Measurements from ENCODE around the gene GNAT1. TPM values are rescaled to one million over a fixed set of nuclear protein-coding genes. Genes with fewer than 3 reads are reported as not detected.

GNAT1 gene
- total RNA-seq, 1 donor from 2014 or later, result 4.7 TPM

GRCh38 chr3:50164481-50164880 is 26.9 kb upstream of the GNAT1 start:
- Histone ChIP-seq H3K27me3 (no peaks in the 10 kb centered on the region), H3K9me3 (no peaks in the 10 kb centered on the region), H3K27ac (peak overlapping the region; percentile 88 to 94), H3K4me1 (peaks cover 30 to 86% of the 10 kb centered on the region in 2 donors), H3K36me3 (no peaks in the 10 kb centered on the region), H3K4me3 (peak overlapping the region in 1 of 2 donors; percentile 43)
- intact Hi-C loops (cut with DNase I), result loop anchor here (5.0 kb wide), 1 partner anchor 662 kb away; no protein-coding TSS in a partner anchor
- no peak for DNase-seq (ENCODE audit: low spot score in 2 of 2)
- TF ChIP-seq, protein P1, sequence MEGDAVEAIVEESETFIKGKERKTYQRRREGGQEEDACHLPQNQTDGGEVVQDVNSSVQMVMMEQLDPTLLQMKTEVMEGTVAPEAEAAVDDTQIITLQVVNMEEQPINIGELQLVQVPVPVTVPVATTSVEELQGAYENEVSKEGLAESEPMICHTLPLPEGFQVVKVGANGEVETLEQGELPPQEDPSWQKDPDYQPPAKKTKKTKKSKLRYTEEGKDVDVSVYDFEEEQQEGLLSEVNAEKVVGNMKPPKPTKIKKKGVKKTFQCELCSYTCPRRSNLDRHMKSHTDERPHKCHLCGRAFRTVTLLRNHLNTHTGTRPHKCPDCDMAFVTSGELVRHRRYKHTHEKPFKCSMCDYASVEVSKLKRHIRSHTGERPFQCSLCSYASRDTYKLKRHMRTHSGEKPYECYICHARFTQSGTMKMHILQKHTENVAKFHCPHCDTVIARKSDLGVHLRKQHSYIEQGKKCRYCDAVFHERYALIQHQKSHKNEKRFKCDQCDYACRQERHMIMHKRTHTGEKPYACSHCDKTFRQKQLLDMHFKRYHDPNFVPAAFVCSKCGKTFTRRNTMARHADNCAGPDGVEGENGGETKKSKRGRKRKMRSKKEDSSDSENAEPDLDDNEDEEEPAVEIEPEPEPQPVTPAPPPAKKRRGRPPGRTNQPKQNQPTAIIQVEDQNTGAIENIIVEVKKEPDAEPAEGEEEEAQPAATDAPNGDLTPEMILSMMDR (IDR thresholded peaks at IDR 0.05), result no peak

DNA sequence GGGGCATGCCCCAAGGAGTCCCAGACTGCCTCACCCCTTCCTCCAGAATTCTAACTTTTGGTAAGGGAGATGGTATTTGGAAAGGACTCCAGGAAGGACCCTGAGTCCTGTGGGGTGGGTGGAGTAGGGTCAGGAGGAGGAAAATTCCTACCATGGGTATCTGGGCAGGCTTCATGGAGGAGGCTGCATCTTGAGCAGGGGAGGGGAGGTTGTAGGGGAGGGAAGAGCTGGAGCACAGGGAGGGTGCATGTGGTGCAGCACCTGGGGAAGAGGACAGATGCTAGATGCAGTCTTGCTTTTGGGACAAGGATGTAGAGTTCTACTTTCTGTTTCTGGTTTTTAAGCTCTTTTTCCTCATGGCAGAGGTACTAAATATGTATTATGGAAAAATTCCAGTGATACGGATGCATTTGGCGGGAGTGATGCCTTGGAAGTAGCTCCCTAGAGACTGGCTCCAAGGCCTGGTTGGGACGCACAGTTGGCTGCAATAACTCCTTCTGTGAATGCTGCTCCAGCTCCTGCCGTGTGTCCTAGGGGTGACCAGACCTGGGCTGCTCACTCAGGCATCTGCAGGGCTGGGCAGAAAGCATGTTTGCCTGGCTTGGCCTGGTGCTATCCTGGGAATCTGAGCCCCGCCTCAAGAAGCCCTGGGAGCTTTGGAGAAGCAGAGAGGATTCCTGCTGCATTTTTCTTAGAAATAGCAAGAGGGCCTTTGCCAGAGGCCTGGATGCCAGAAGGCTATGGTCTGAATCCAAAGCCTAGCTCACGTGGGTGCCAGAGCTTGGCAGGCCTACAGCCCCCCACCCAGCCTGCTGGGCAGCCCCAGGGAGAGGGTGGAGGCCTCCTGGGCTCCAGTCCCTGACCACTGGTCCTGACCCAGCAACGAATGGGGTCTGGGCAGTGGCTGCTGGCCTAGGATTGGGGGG is 26.2 kb upstream of the GNAT1 start:
- H3K27me3 ChIP-seq, result no peaks in the 10 kb centered on the region
- H3K27ac ChIP-seq, result peak overlapping the region; percentile 88 to 94
- H3K36me3 ChIP-seq, result no peaks in the 10 kb centered on the region
- H3K9me3 ChIP-seq, result no peaks in the 10 kb centered on the region
- DNase-seq (ENCODE audit: low spot score in 2 of 2), result peak in 1 of 2 donors; percentile 89
- H3K4me1 ChIP-seq, result peaks cover 30 to 81% of the 10 kb centered on the region in 2 donors
- TF ChIP-seq, protein P1 (IDR thresholded peaks at IDR 0.05), result no peak
- peak overlapping the region in 1 of 2 donors; percentile 43 for H3K4me3 ChIP-seq
- intact Hi-C loops (cut with DNase I), result loop anchor here (1.0 to 5.0 kb wide), 2 partner anchors 10 to 663 kb away; partner anchors contain the start of gene SEMA3F

GRCh38 chr3:50165910-50166538 is 25.4 kb upstream of the GNAT1 start:
- H3K27me3 ChIP-seq, result no peaks in the 10 kb centered on the region
- peak in 1 of 2 donors; percentile 73 for DNase-seq (ENCODE audit: low spot score in 2 of 2)
- TF ChIP-seq, protein P1 (IDR thresholded peaks at IDR 0.05), result no peak
- intact Hi-C loops (cut with DNase I), result loop anchor here (1.0 kb wide), 1 partner anchor 11 kb away; the partner anchor contains the start of gene SEMA3F
- H3K27ac ChIP-seq, result peak overlapping the region; percentile 76 to 88
- no peaks in the 10 kb centered on the region for H3K36me3 ChIP-seq
- peak overlapping the region in 1 of 2 donors; percentile 43 for H3K4me3 ChIP-seq
- peaks cover 30 to 76% of the 10 kb centered on the region in 2 donors for H3K4me1 ChIP-seq
- H3K9me3 ChIP-seq, result no peaks in the 10 kb centered on the region

GRCh38 chr3:50166620-50167019 is 24.8 kb upstream of the GNAT1 start:
- Histone ChIP-seq H3K27me3 (no peaks in the 10 kb centered on the region), H3K4me3 (peak overlapping the region in 1 of 2 donors; percentile 43), H3K27ac (peak overlapping the region; percentile 76 to 88), H3K9me3 (no peaks in the 10 kb centered on the region), H3K36me3 (no peaks in the 10 kb centered on the region), H3K4me1 (peaks cover 30 to 76% of the 10 kb centered on the region in 2 donors)
- DNase-seq (ENCODE audit: low spot score in 2 of 2), result no peak
- TF ChIP-seq, protein P1 (IDR thresholded peaks at IDR 0.05), result no peak
- intact Hi-C loops (cut with DNase I), result no loop called here

DNA sequence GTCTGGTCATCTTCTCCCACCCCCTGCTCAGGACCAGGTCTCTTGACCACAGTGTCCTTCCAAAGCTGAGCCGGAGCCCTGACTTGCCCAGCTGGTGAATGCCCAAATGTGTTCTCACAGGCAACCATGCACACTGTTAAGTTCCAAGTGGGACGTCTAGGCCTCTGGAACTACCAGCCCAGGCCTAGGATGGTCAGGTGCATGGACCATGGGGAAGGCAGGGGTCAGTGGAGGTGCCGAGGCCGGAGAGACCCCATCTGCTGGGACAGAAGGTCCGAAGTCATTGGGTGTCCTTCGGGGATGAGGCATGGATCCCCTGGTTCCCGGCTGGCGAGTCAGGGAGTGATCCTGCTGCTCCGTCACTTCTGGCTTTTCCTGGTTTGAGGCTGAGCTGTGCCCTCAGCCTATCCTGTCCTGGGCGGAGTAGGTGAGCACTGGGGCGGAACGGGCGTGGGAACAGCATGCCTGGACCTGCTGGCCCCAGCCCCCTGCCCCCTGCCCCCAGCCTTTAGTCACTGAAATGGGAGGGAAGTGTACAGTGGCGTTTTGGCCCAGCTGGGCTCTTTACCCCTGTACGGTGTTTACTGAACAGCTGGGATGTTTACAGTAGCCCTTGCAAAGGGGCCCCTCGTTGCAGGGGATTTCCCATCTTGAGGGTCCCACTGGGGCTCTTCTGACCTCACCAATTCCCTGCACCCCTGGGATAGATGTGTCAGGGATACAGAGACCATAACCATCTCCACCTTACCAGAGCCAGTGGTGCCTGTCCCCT is 24.2 kb upstream of the GNAT1 start:
- intact Hi-C loops (cut with DNase I), result no loop called here
- peaks cover 30 to 69% of the 10 kb centered on the region in 2 donors for H3K4me1 ChIP-seq
- no peak overlapping the region for H3K4me3 ChIP-seq
- no peak for DNase-seq (ENCODE audit: low spot score in 2 of 2)
- H3K27ac ChIP-seq, result peak overlapping the region; percentile 76 to 88
- H3K36me3 ChIP-seq, result no peaks in the 10 kb centered on the region
- TF ChIP-seq, protein P1 (IDR thresholded peaks at IDR 0.05), result no peak
- no peaks in the 10 kb centered on the region for H3K9me3 ChIP-seq
- no peaks in the 10 kb centered on the region for H3K27me3 ChIP-seq

Data from ascending aorta (tissue), 2 donors.